ENCODE measurements around the gene NFKB2. TPM values are rescaled to one million over a fixed set of nuclear protein-coding genes. Genes with fewer than 3 reads are reported as not detected.

Gene NFKB2
- 23.3 and 23.9 TPM in 2 replicates for total RNA-seq (2014; rRNA removed; shearing (Covaris generic))

GRCh38 chr10:102395400-102396316 lies at the start of gene NFKB2:
Gene NFKB2 (plus strand): TSS chr10:102395705. CDS start chr10:102395960, 255 bp downstream.
- DNase-seq (ENCODE audit: low spot score): peak; percentile 66
- in situ Hi-C loops (cut with HindIII; ENCODE audit: low sequenced_read_pairs): no loop called here

- peak; percentile 66 for DNase-seq (ENCODE audit: low spot score)
- in situ Hi-C loops (cut with HindIII; ENCODE audit: low sequenced_read_pairs): no loop called here
Observed at GRCh38 chr10:102347236-102347828, 48.2 kb upstream of the NFKB2 start.

GRCh38 chr10:102352066-102352715 lies 43.3 kb upstream of the NFKB2 start:
- in situ Hi-C loops (cut with HindIII; ENCODE audit: low sequenced_read_pairs): no loop called here
- peak; percentile 75 for DNase-seq (ENCODE audit: low spot score)

- in situ Hi-C loops (cut with HindIII; ENCODE audit: low sequenced_read_pairs): no loop called here
- no peak for DNase-seq (ENCODE audit: low spot score)
Observed at GRCh38 chr10:102354451-102354850, 41.1 kb upstream of the NFKB2 start.

- DNase-seq (ENCODE audit: low spot score): no peak
- in situ Hi-C loops (cut with HindIII; ENCODE audit: low sequenced_read_pairs): no loop called here
Observed at GRCh38 chr10:102358712-102359382, 36.7 kb upstream of the NFKB2 start.

- in situ Hi-C loops (cut with HindIII; ENCODE audit: low sequenced_read_pairs): no loop called here
- no peak for DNase-seq (ENCODE audit: low spot score)
Observed at GRCh38 chr10:102367441-102367840, 28.1 kb upstream of the NFKB2 start.

DNA sequence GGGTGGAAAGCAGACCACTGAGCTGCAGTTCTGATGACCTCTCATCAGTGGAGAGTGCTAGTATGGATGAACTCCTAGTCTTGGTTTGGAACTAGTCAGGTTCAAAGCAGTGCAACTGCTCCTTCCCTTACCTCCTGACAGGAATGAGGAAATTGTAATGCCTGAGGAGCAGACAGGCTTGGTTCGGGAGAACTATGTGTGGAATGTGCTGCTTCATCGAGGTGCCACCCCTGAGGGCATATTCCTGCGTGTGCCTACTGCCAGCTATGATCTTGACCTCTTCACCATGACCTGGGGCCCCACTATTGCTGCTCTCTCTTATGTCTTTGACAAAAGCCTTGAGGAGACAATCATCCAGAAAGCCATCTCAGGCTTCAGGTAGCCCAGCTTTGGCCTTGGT lies 27.4 kb upstream of the NFKB2 start:
- DNase-seq (ENCODE audit: low spot score): no peak
- in situ Hi-C loops (cut with HindIII; ENCODE audit: low sequenced_read_pairs): no loop called here

DNA sequence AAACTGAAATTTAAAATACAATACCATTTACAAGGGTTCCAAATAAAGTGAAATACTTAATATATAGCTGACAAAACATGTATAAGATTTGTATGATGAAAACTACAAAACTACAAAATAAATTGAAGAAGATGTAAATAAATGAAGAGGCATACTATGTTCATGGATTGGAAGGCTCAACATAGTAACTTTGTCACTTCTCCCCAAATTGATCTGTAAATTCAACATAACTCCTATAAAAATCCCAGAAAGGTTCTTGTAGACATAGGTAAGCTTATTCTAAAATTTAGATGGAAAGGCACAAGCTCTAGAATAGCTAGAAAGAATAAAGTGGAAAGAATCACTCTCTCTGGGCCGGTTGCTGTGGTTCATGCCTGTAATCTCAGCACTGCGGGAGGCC lies 24.2 kb upstream of the NFKB2 start:
- in situ Hi-C loops (cut with HindIII; ENCODE audit: low sequenced_read_pairs): no loop called here
- no peak for DNase-seq (ENCODE audit: low spot score)

DNA sequence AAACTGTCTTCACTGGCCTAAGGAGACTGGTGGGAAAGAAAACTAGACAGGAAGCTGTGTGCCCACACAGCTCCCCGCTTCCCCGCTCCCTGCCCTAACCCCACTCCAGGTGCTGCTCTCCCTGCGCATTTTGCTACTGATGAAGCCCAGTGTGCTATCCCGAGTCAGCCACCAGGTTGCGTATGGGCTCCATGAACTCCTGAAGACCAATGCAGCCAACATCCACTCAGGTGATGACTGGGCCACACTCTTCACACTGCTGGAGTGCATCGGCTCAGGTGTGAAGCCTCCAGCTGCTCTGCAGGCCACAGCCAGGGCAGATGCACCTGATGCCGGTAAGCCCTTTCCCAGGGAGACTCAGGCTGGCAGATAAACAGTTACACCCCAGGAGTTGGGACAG lies 20.3 kb upstream of the NFKB2 start:
- DNase-seq (ENCODE audit: low spot score): no peak
- in situ Hi-C loops (cut with HindIII; ENCODE audit: low sequenced_read_pairs): no loop called here

DNA sequence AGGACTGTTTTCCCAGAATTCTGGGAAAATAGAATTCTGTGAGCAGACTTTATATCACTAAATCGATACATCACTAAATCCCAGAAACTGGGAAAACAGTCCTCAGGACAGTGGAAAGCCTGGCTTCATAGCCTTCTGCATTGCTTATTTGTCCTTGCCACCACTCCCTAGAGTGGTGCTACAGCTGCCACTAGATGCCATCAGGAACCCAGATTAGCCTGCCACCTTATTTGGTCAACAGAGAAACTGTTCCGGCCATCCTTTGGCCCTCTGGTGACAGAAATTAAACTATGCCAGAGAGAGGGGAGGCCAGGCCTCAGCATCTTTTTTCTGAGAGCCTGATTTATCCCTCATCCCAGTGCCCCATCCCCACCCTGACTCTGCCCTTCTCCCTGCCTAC lies 19.6 kb upstream of the NFKB2 start:
- in situ Hi-C loops (cut with HindIII; ENCODE audit: low sequenced_read_pairs): no loop called here
- DNase-seq (ENCODE audit: low spot score): peak; percentile 37

GRCh38 chr10:102376901-102377300 lies 18.6 kb upstream of the NFKB2 start:
- in situ Hi-C loops (cut with HindIII; ENCODE audit: low sequenced_read_pairs): no loop called here
- no peak for DNase-seq (ENCODE audit: low spot score)

GRCh38 chr10:102379383-102379782 lies 16.1 kb upstream of the NFKB2 start:
- DNase-seq (ENCODE audit: low spot score): no peak
- in situ Hi-C loops (cut with HindIII; ENCODE audit: low sequenced_read_pairs): no loop called here

DNA sequence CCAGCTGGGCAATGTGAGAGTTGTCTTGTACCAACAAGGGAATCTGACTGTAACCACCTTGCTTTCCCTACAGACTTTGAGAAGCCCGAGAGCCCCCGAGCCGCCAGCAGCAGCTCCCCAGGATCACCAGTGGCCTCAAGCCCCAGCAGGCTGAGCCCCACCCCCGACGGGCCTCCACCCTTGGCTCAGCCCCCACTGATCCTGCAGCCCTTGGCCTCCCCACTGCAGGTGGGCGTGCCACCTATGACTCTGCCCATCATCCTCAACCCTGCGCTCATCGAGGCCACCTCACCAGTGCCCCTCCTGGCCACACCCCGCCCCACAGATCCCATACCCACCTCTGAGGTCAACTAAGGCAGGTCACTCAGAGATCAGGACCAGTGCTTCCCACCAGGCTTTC lies 13.5 kb upstream of the NFKB2 start:
- DNase-seq (ENCODE audit: low spot score): no peak
- in situ Hi-C loops (cut with HindIII; ENCODE audit: low sequenced_read_pairs): no loop called here

GRCh38 chr10:102382871-102383270 lies 12.6 kb upstream of the NFKB2 start:
- in situ Hi-C loops (cut with HindIII; ENCODE audit: low sequenced_read_pairs): no loop called here
- DNase-seq (ENCODE audit: low spot score): no peak

- no peak for DNase-seq (ENCODE audit: low spot score)
- in situ Hi-C loops (cut with HindIII; ENCODE audit: low sequenced_read_pairs): no loop called here
Observed at GRCh38 chr10:102384053-102384452, 11.5 kb upstream of the NFKB2 start.

GRCh38 chr10:102384606-102385429 lies 10.7 kb upstream of the NFKB2 start:
- DNase-seq (ENCODE audit: low spot score): no peak
- in situ Hi-C loops (cut with HindIII; ENCODE audit: low sequenced_read_pairs): no loop called here

DNA sequence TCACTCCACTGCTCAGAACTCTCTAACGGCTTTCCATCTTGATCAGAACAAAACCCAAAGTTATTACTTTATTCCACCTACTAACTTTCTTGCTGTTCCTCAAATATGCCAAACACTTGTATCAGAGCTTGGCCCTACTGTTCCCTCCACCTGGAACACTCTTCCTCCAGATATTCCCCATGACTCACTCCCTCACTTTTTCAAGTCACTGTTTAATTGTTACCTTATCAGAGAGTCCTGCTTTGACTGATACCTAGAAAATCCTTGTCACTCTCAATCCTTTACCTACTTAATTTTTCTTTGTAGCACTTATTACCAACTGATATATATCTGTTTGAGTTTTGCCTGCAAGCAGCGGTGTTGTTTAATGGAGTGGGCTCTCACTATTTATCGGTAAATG lies 5.6 kb upstream of the NFKB2 start:
- in situ Hi-C loops (cut with HindIII; ENCODE audit: low sequenced_read_pairs): no loop called here
- DNase-seq (ENCODE audit: low spot score): no peak

- in situ Hi-C loops (cut with HindIII; ENCODE audit: low sequenced_read_pairs): no loop called here
- no peak for DNase-seq (ENCODE audit: low spot score)
Observed at GRCh38 chr10:102392306-102392705, 3.2 kb upstream of the NFKB2 start.

All from G401 (cell line).